CD4-positive, alpha-beta memory T cell (primary cell): ENCODE data around the gene SNAI1. TPM values are rescaled to one million over a fixed set of nuclear protein-coding genes. Genes with fewer than 3 reads are reported as not detected.
"Not testable (repeated sequence)": the region's sequence is repeated elsewhere in the genome, so short reads cannot be mapped to it uniquely, and the experiment has no call there.

ENCODE experiments used
- CTCF ChIA-PET: fragments of 350-600 bp; sonication (Branson Sonifier 250); formaldehyde crosslinking; loops from one replicate; lab custom pipeline; 2021; ENCODE audit warnings: inconsistent platforms; ENCODE audit not compliant: partially characterized antibody; lab: Charles Lee
- POLR2A ChIA-PET: fragments of 350-600 bp; sonication (Branson Sonifier 250); formaldehyde crosslinking; loops from one replicate; lab custom pipeline; 2021; ENCODE audit not compliant: partially characterized antibody; lab: Charles Lee
- DNase-seq, 5 donors: peaks; one replicate each; pipeline versions ENCODE4 v3.0.0 to v3.0.0-alpha.2; 2020 to 2022; ENCODE audit warnings: mixed read lengths in 1 of 5
- H3K27ac ChIP-seq: one replicate; pipeline ENCODE4 v1.7.0; 2013; ENCODE audit warnings: low read depth, low read length
- H3K27me3 ChIP-seq: 2 replicates; pipeline ENCODE4 v1.7.0; 2013; ENCODE audit warnings: mild to moderate bottlenecking, low read length, moderate library complexity; ENCODE audit not compliant: insufficient read depth
- H3K36me3 ChIP-seq: 2 replicates; pipeline ENCODE4 v1.7.0; 2013; ENCODE audit warnings: mild to moderate bottlenecking, low read length, moderate library complexity; ENCODE audit not compliant: insufficient read depth
- H3K4me1 ChIP-seq: 2 replicates; pipeline ENCODE4 v1.7.0; 2013; ENCODE audit warnings: mild to moderate bottlenecking, low read length, moderate library complexity; ENCODE audit not compliant: insufficient read depth
- H3K4me3 ChIP-seq, 2 donors: one replicate each; pipeline ENCODE4 v1.7.0; 2013; ENCODE audit warnings: low read length in 2 of 2, mild to moderate bottlenecking in 1 of 2
- H3K9me3 ChIP-seq, 2 donors: one replicate each; pipeline ENCODE4 v1.7.0; 2013; ENCODE audit warnings: low read length in 2 of 2, control low read depth in 1 of 2; ENCODE audit not compliant: control insufficient read depth in 1 of 2
- H3K27ac Mint-ChIP-seq, 7 donors: one replicate each; pipeline ENCODE4 v1.8.0; 2020 to 2021; ENCODE audit warnings: mixed read lengths in 7 of 7, mild to moderate bottlenecking in 6 of 7, inconsistent platforms in 3 of 7, moderate library complexity in 3 of 7
- H3K27me3 Mint-ChIP-seq, 2 donors: one replicate each; pipeline ENCODE4 v1.8.0; 2020 to 2021; ENCODE audit warnings: mixed read lengths in 2 of 2
- H3K36me3 Mint-ChIP-seq, 2 donors: one replicate each; pipeline ENCODE4 v1.8.0; 2020 to 2021; ENCODE audit warnings: mixed read lengths in 2 of 2, inconsistent platforms in 1 of 2, mild to moderate bottlenecking in 1 of 2
- H3K4me1 Mint-ChIP-seq, 4 donors: one replicate each; pipeline ENCODE4 v1.8.0; 2020 to 2021; ENCODE audit warnings: mixed read lengths in 4 of 4, mild to moderate bottlenecking in 1 of 4
- H3K4me3 Mint-ChIP-seq, 8 donors: one replicate each; pipeline ENCODE4 v1.8.0; 2020 to 2021; ENCODE audit warnings: mixed read lengths in 8 of 8, mild to moderate bottlenecking in 7 of 8, moderate library complexity in 6 of 8, inconsistent platforms in 3 of 8
- H3K9me3 Mint-ChIP-seq, 8 donors: one replicate each; pipeline ENCODE4 v1.8.0; 2020 to 2021; ENCODE audit warnings: mixed read lengths in 8 of 8, mild to moderate bottlenecking in 5 of 8, inconsistent platforms in 3 of 8, moderate library complexity in 1 of 8
- intact Hi-C: fragments of 100-400 bp; cut with micrococcal nuclease; formaldehyde crosslinking; loops from one replicate; pipeline ENCODE4 v1.15.1; 2023
- polyA plus RNA-seq, 2 donors: library from polyadenylated mRNA; unstranded; fragments of 300-500 nt; fragmentation: Illumina TruSeq; gene quantifications; one replicate each; pipeline ENCODE4 v1.2.3, GENCODE V29; 2021
- total RNA-seq, 2 experiments: library from RNA; stranded (reverse); gene quantifications; one replicate each; pipeline ENCODE4 v1.2.3, GENCODE V29; 2021

The SNAI1 gene
- total and polyA plus RNA-seq, 4 experiments from 2014 or later: 0.17 to 0.60 (median 0.32) TPM

DNA sequence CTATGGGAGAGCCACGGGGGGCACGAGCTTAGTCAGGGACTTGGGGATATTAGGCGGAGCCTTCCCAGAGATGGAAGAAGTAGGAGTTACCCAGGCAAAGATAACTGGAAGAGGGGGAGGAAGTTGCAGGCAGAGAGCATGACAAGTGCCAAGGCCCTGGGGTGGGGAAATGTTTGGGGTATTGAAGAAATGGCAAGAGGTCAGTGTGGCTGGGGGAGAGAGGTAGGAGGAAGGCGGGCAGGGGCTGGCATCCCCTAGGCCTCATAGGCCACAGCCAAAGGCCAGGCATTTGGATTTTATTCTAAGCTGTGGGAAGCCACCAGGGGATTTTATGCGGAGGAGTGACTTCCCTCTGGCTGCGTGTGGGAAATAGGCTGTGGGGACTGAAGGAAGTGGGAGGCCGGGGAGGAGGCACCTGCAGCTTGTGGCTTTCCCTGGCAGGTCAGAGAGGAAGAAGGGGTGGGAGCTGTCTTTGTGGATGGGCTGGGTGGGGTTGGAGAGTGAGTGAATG lies 22.7 kb downstream of the SNAI1 start:
- DNase-seq: no peak
- ChIA-PET POLR2A (no interaction called here), CTCF (interaction anchor here (1.7 to 1.8 kb wide), 2 partner anchors 27 to 32 kb away, joined by 3 to 8 read pairs; no protein-coding TSS in a partner anchor)
- intact Hi-C loops: no loop called here
- H3K4me3 Mint-ChIP-seq: no peak overlapping the region
- no peaks in the 10 kb centered on the region for H3K9me3 Mint-ChIP-seq
- no peaks in the 10 kb centered on the region for H3K36me3 Mint-ChIP-seq
- Histone ChIP-seq H3K4me1 (no peaks in the 10 kb centered on the region), H3K27ac (no peak overlapping the region), H3K9me3 (no peaks in the 10 kb centered on the region), H3K4me3 (no peak overlapping the region), H3K27me3 (no peaks in the 10 kb centered on the region), H3K36me3 (no peaks in the 10 kb centered on the region)
- peaks cover 0 to 2% (median 0%) of the 10 kb centered on the region in 4 donors for H3K4me1 Mint-ChIP-seq
- H3K27me3 Mint-ChIP-seq: peaks cover 12 to 27% of the 10 kb centered on the region in 2 donors
- H3K27ac Mint-ChIP-seq: no peak overlapping the region

DNA sequence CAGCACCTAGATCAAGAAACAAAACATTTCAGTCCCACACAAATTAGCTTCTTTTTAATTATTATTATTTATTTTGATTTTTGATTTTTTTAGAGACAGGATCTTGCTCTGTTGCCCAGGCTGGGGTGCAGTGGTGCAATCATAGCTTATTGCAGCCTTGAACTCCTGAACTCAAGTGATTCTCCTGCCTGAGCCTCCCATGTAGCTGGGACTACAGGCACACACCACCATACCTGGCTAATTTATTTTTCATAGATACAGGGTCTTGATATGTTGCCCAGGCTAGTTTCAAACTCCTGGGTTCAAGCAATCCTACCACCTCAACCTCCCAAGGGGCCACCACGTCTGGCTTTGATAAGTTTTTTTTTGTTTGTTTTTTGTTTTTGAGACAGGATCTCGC lies 24.6 kb downstream of the SNAI1 start:
- Mint-ChIP-seq H3K36me3 (no peaks in the 10 kb centered on the region), H3K27me3 (peaks cover 10 to 22% of the 10 kb centered on the region in 2 donors)
- CTCF ChIA-PET: interaction anchor here (1.7 to 1.8 kb wide), 2 partner anchors 28 to 30 kb away, joined by 3 to 8 read pairs; no protein-coding TSS in a partner anchor

DNA sequence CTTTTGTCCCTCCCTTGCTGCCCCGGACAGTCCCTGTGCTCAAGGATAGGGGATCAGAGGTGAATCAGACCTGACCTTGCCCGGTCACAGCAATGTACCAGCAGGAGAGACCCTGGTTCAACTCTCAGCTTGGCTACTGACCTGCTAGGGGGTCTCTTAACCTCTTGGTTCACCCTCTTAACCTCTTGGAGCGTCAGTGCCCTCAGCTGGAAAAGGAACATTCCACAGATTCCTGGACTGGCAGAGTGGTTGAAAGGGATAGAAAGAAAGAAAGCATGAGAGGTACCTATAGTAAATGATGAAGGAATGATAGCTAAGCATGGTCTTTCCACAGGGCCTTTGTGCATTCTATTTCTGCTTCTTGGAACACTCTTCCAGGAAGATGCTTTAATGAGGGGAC lies 25.2 kb downstream of the SNAI1 start:
- no peak for DNase-seq
- Histone ChIP-seq H3K27ac (no peak overlapping the region), H3K36me3 (no peaks in the 10 kb centered on the region), H3K9me3 (no peaks in the 10 kb centered on the region), H3K4me3 (no peak overlapping the region), H3K27me3 (no peaks in the 10 kb centered on the region), H3K4me1 (no peaks in the 10 kb centered on the region)
- peaks cover 10 to 22% of the 10 kb centered on the region in 2 donors for H3K27me3 Mint-ChIP-seq
- no peaks in the 10 kb centered on the region for H3K36me3 Mint-ChIP-seq
- H3K9me3 Mint-ChIP-seq: no peaks in the 10 kb centered on the region
- intact Hi-C loops: no loop called here
- H3K27ac Mint-ChIP-seq: no peak overlapping the region
- ChIA-PET POLR2A (no interaction called here), CTCF (interaction anchor here (0.7 kb wide), 1 partner anchor 115 kb away, joined by 3 read pairs; no protein-coding TSS in a partner anchor)
- peaks cover 0 to 6% (median 2%) of the 10 kb centered on the region in 4 donors for H3K4me1 Mint-ChIP-seq
- H3K4me3 Mint-ChIP-seq: peak overlapping the region in 1 of 8 donors; percentile 48

More for the DNA sequence above, 24.6 kb downstream of the SNAI1 start:
- DNase-seq: no peak
- POLR2A ChIA-PET: no interaction called here
- H3K27ac ChIP-seq: no peak overlapping the region
- H3K9me3 Mint-ChIP-seq: no peaks in the 10 kb centered on the region
- no peak overlapping the region for H3K27ac Mint-ChIP-seq
- no peaks in the 10 kb centered on the region for H3K36me3 ChIP-seq
- no peak overlapping the region for H3K4me3 ChIP-seq
- peaks cover 0 to 4% (median under 1%) of the 10 kb centered on the region in 4 donors for H3K4me1 Mint-ChIP-seq
- no peaks in the 10 kb centered on the region for H3K9me3 ChIP-seq
- no peaks in the 10 kb centered on the region for H3K4me1 ChIP-seq
- H3K4me3 Mint-ChIP-seq: no peak overlapping the region
- intact Hi-C loops: no loop called here
- H3K27me3 ChIP-seq: no peaks in the 10 kb centered on the region

DNA sequence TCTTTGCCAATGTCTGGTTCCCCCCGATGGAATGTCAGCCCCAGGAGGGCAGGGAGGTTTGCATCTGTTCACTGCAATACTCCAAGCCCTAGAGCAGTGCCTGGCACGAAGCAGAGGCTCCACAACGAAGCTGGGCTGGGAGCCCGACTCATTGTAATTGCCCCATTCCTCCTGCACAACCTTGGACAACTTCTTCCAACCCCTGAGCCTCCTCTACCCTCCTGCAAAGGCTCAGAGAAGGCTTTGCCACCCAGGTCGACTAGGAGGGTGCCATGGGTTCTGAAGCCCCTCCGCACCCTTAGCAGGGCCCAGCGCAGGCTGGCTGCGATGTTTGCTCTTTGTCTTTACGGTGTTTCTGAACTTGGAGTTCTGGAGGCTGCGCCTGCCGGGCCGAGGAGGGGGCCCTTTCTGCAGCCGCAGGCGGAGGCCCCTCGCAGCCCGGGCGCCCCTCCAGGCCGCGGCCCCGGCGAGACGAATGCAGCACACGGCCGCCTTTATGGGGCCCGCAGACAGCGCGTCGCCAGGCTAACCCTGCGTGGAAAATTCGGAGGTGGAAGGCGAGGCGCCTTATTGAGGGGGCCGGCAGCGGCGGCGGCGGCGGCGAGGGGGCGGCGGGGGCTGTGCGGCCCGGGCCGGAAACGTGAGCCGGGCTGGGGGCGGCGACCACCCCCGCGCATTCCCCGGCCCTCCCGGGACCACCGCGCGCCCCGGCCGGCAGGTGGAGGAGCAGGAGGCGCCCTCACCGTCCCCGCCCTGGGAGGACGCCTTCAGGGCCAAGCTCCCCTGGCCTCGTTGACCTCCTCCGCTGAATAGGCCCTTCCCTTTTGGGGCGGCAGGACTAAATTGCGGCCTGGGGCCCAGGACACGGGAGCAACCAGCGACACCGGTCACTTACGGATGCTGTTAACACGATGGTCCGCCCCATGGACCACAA lies 27.0 kb downstream of the SNAI1 start:
- Mint-ChIP-seq H3K4me3 (no peak overlapping the region), H3K27ac (no peak overlapping the region), H3K4me1 (peaks cover 0 to 6% (median 2%) of the 10 kb centered on the region in 4 donors), H3K9me3 (no peaks in the 10 kb centered on the region), H3K27me3 (peaks cover 7 to 13% of the 10 kb centered on the region in 2 donors), H3K36me3 (no peaks in the 10 kb centered on the region)
- Histone ChIP-seq H3K4me1 (no peaks in the 10 kb centered on the region), H3K4me3 (no peak overlapping the region), H3K27me3 (no peaks in the 10 kb centered on the region), H3K36me3 (no peaks in the 10 kb centered on the region), H3K9me3 (no peaks in the 10 kb centered on the region), H3K27ac (no peak overlapping the region)
- POLR2A ChIA-PET: no interaction called here
- intact Hi-C loops: no loop called here
- CTCF ChIA-PET: no interaction called here
- no peak for DNase-seq

DNA sequence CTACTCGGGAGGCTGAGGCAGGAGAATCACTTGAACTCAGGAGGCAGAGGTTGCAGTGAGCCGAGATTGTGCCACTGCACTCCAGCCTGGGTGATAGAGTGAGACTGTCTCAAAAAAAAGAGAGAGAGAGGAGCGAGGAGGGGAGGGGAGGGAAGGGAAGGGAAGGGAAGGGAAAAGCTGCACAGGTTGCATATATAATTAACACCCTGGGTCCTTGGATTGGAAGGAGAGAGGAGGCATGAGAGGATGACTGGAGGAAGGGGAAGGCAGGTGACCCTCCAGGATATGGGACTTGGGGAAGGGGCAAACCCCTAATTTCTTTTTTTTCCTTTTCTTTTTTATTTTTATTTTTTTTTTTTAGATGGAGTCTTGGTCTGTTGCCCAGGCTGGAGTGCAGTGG lies 28.8 kb downstream of the SNAI1 start:
- H3K27ac Mint-ChIP-seq, H3K4me3 ChIP-seq, CTCF ChIA-PET, intact Hi-C loops, H3K27me3 ChIP-seq, H3K9me3 Mint-ChIP-seq, H3K27me3 Mint-ChIP-seq, H3K4me1 Mint-ChIP-seq, H3K27ac ChIP-seq, H3K36me3 Mint-ChIP-seq, H3K4me3 Mint-ChIP-seq, DNase-seq, H3K36me3 ChIP-seq, H3K4me1 ChIP-seq, POLR2A ChIA-PET, H3K9me3 ChIP-seq: not testable (repeated sequence)

DNA sequence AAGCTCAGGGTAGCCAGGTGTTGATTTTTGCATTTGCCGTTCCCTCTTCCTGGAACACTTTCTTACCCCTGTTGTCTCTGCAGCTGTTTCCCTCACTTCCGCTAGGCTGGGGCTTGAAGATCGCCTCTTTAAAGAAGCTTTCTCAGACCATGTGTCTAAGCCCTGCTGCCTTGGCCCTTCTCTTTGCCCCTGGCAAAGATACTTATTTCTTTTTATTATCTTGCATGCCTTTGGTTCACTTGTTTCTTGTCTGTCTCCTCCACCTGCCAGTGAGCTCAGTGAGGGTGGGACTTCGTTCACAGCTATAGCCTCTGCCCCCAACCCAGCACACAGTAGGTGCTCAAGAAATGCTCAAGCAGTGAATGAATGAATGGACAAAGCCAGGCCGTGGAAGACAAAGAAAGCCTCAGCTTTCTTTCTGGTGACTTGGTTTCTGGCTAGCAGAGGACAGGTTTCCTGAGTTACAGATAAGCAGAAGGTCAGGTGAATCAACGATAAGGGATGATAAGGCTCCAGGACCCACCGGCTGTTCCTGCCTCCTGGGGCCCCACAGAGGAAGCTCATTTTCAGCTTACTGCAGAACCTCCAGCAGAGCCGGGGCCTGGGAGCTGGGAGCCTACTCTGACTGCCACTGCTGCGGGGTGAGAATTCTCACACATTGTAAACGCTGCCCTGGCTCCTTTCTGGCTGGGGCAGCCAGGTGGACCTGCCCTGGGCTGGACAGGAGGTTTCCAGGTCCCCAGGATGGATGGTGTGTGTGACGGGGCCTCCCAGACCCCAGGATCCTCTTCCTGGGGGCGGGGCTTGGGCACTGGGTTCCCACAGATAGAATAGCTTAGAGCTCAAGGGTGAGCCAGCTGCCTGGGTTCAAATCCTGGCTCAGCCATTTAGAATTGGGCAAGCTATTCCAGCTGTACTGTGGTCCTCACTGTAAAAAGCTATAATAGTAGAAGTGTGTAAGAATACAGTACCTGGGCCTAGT lies 29.8 kb downstream of the SNAI1 start:
- no peaks in the 10 kb centered on the region for H3K36me3 ChIP-seq
- no peaks in the 10 kb centered on the region for H3K36me3 Mint-ChIP-seq
- peaks cover 7 to 9% of the 10 kb centered on the region in 2 donors for H3K27me3 Mint-ChIP-seq
- no peak overlapping the region for H3K27ac ChIP-seq
- H3K9me3 Mint-ChIP-seq: no peaks in the 10 kb centered on the region
- H3K4me1 Mint-ChIP-seq: peaks cover 0 to 6% (median under 1%) of the 10 kb centered on the region in 4 donors
- no peak overlapping the region for H3K4me3 Mint-ChIP-seq
- H3K4me3 ChIP-seq: no peak overlapping the region
- H3K9me3 ChIP-seq: no peaks in the 10 kb centered on the region
- intact Hi-C loops: no loop called here
- ChIA-PET POLR2A (no interaction called here), CTCF (interaction anchor here (0.9 to 1.5 kb wide), 4 partner anchors 47 to 73 kb away, joined by 3 to 4 read pairs (median 3); no protein-coding TSS in a partner anchor)
- H3K27me3 ChIP-seq: no peaks in the 10 kb centered on the region
- H3K27ac Mint-ChIP-seq: peak overlapping the region in 2 of 7 donors; percentile 29 to 58
- DNase-seq: no peak
- H3K4me1 ChIP-seq: no peaks in the 10 kb centered on the region
